Testis (tissue), 3 donors: ENCODE results near the gene BTBD17. TPM values are rescaled to one million over a fixed set of nuclear protein-coding genes. Genes with fewer than 3 reads are reported as not detected.

Experiments
- DNase-seq: peaks from one replicate; pipeline ENCODE4 v3.0.0-alpha.2; 2019
- H3K27ac ChIP-seq, 2 donors: fragments of 200-600 bp; sonication (generic); one replicate each; pipeline ENCODE4 v1.5.1; 2019
- H3K27me3 ChIP-seq: fragments of 200-600 bp; sonication (generic); one replicate; pipeline ENCODE4 v1.5.1; 2019
- H3K36me3 ChIP-seq: fragments of 200-600 bp; sonication (generic); one replicate; pipeline ENCODE4 v1.5.1; 2017; ENCODE audit warnings: low read depth; ENCODE audit errors: missing control alignments
- H3K4me1 ChIP-seq: fragments of 200-600 bp; sonication (generic); one replicate; pipeline ENCODE4 v1.5.1; 2019
- H3K4me3 ChIP-seq, 2 donors: fragments of 200-600 bp; sonication (generic); one replicate each; pipeline ENCODE4 v1.5.1; 2017 to 2019
- H3K9me3 ChIP-seq: fragments of 200-600 bp; sonication (generic); one replicate; pipeline ENCODE4 v1.5.1; 2017
- CTCF ChIP-seq, 3 experiments: fragments of 450-650 bp in 2 of 3; fragments of 200-600 bp in 1 of 3; sonication (generic) in 1 of 3; IDR thresholded peaks; one replicate each; pipeline ENCODE4 v1.5.1; 2016 to 2019; ENCODE audit warnings: antibody characterized with exemption in 3 of 3, mild to moderate bottlenecking in 2 of 3, moderate library complexity in 1 of 3
- POLR2A ChIP-seq: fragments of 450-650 bp; IDR thresholded peaks from one replicate; pipeline ENCODE4 v1.6.1; 2017; ENCODE audit warnings: antibody characterized with exemption, mild to moderate bottlenecking, moderate library complexity
- WGBS, 2 donors: methylation state at CpG; one replicate each; pipeline ENCODE4 v1.1.5; 2018; 5-methylcytosine and 5-hydroxymethylcytosine counted together
- intact Hi-C: fragments of 100-400 bp; cut with DNase I; formaldehyde crosslinking; loops from one replicate; pipeline ENCODE4 v1.15.1; 2023; ENCODE audit warnings: low total_unique reads
- polyA plus RNA-seq: library from polyadenylated mRNA; stranded (reverse); fragments of 350-450 nt; fragmentation: Illumina TruSeq; extraction: RNeasy Lipid Tissue Mini Kit (QIAGEN cat#74804); gene quantifications from one replicate; pipeline ENCODE4 v1.2.3, GENCODE V29; 2014; ENCODE audit warnings: low read depth, low replicate concordance; ENCODE audit not compliant: insufficient read depth
- total RNA-seq, 2 donors: library from RNA; depleted of rRNA; stranded (reverse); fragments of >200 nt; gene quantifications; one replicate each; pipeline ENCODE4 v1.2.3, GENCODE V29; 2016

The BTBD17 gene
- total and polyA plus RNA-seq, 3 donors from 2014 or later, result 0.79 to 1.2 TPM; not detected in 1

- Histone ChIP-seq H3K4me1 (no peaks in the 10 kb centered on the region), H3K36me3 (no peaks in the 10 kb centered on the region), H3K27me3 (no peaks in the 10 kb centered on the region), H3K4me3 (peak overlapping the region; percentile 30 to 39), H3K9me3 (no peaks in the 10 kb centered on the region), H3K27ac (no peak overlapping the region)
- peak; percentile 51 for DNase-seq
- intact Hi-C loops, result no loop called here
- 0 to 4% methylated on average over 24 to 86 of the region's 105 CpGs for WGBS, 2 donors
- TF ChIP-seq POLR2A (no peak), CTCF (IDR thresholded peaks at IDR 0.05) (no peak)
Measured at GRCh38 chr17:74356646-74357465, 4.8 kb downstream of the BTBD17 start.

DNA sequence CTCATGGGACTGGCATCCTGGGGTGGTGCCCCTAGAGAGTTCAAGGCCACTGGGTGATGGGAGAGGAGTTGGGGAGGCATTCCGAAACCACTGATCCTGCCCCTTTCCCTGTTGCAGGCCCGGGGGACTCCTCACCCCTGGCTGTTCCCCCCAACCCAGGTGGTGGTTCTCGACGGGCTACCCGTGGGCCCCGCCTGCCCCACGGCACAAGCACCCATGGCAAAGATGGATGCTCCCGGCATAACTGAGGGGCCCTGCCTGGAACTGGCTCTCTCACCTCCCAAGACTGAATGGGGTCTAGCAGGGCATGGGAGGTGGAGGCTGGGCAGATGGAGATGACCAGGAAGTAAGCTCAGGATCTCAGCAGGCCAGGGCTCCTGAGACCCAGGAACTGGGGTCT lies 6.6 kb downstream of the BTBD17 start:
- no peak for DNase-seq
- H3K9me3 ChIP-seq, result no peaks in the 10 kb centered on the region
- no peak for TF ChIP-seq CTCF (IDR thresholded peaks at IDR 0.05)
- no peak for TF ChIP-seq POLR2A
- WGBS, 2 donors, result 91% methylated on average over 8 of the region's 8 CpGs; no CpG with 5 or more reads in 1 of the 2 donors
- intact Hi-C loops, result no loop called here
- H3K27me3 ChIP-seq, result no peaks in the 10 kb centered on the region
- no peaks in the 10 kb centered on the region for H3K36me3 ChIP-seq
- no peak overlapping the region for H3K4me3 ChIP-seq
- H3K27ac ChIP-seq, result no peak overlapping the region
- H3K4me1 ChIP-seq, result no peaks in the 10 kb centered on the region

DNA sequence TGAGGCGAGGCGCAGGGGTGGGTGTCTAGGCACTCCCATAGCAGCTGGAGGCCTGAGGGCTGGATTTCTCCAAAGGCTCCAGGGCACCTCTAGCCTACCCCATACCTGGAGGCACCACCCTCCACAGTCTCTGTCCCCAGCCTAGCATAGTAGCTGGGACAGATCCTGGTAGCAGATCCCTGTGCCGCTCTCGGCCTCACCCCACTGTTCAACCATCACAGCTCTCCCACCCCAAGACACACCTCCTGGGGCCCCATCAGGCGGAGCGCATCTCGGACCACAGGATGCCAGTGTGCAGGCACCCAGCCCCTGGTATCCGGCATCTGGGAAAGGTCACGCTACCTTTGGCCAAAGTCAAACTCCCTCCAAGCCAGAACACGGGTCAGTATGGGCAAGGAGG lies 7.1 kb downstream of the BTBD17 start:
- no peaks in the 10 kb centered on the region for H3K27me3 ChIP-seq
- no peaks in the 10 kb centered on the region for H3K4me1 ChIP-seq
- H3K9me3 ChIP-seq, result no peaks in the 10 kb centered on the region
- TF ChIP-seq CTCF (IDR thresholded peaks at IDR 0.05) (no peak), POLR2A (no peak)
- 88 to 89% methylated on average over 9 to 10 of the region's 10 CpGs for WGBS, 2 donors
- no peaks in the 10 kb centered on the region for H3K36me3 ChIP-seq
- H3K4me3 ChIP-seq, result no peak overlapping the region
- intact Hi-C loops, result no loop called here
- DNase-seq, result no peak
- H3K27ac ChIP-seq, result no peak overlapping the region

- WGBS, 2 donors, result 41 to 49% methylated on average over 10 to 29 of the region's 29 CpGs
Measured at GRCh38 chr17:74354123-74354522, 7.5 kb downstream of the BTBD17 start.

More at GRCh38 chr17:74354123-74354522, 7.5 kb downstream of the BTBD17 start:
- H3K9me3 ChIP-seq, result no peaks in the 10 kb centered on the region
- peak; percentile 74 for DNase-seq
- no peaks in the 10 kb centered on the region for H3K36me3 ChIP-seq
- H3K4me1 ChIP-seq, result no peaks in the 10 kb centered on the region
- intact Hi-C loops, result no loop called here
- no peak overlapping the region for H3K27ac ChIP-seq
- no peak for TF ChIP-seq POLR2A
- peak; percentile 32 to 59 (median 41) for TF ChIP-seq CTCF (IDR thresholded peaks at IDR 0.05)
- no peak overlapping the region for H3K4me3 ChIP-seq
- H3K27me3 ChIP-seq, result no peaks in the 10 kb centered on the region
